ENCODE data around the gene CASZ1.

The CASZ1 gene

DNA sequence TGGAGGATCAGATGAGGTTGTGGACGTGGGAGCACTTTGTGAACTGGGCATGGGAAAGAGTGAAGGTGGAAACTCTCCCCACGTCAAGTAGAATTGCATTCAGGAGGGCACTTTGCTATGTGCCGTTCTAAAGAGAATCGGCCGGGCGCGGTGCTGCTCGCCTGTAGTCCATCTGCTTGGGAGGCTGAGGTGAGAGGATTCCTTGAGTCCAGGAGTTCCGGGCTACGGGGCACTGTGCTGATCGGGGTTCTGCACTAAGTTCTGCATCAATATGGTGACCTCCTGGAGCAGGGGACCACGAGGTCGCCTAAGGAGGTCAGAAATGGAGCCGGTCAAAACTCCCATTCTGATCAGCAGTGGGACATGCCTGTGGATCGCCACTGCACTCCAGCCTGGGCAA is 179.8 kb downstream of the CASZ1 start:
- DNase-seq, result no peak

- DNase-seq, result no peak
These were observed 180.3 kb downstream of the CASZ1 start for GRCh38 chr1:10615932-10616671.

GRCh38 chr1:10615332-10615731 is 181.1 kb downstream of the CASZ1 start:
- no peak for DNase-seq

DNA sequence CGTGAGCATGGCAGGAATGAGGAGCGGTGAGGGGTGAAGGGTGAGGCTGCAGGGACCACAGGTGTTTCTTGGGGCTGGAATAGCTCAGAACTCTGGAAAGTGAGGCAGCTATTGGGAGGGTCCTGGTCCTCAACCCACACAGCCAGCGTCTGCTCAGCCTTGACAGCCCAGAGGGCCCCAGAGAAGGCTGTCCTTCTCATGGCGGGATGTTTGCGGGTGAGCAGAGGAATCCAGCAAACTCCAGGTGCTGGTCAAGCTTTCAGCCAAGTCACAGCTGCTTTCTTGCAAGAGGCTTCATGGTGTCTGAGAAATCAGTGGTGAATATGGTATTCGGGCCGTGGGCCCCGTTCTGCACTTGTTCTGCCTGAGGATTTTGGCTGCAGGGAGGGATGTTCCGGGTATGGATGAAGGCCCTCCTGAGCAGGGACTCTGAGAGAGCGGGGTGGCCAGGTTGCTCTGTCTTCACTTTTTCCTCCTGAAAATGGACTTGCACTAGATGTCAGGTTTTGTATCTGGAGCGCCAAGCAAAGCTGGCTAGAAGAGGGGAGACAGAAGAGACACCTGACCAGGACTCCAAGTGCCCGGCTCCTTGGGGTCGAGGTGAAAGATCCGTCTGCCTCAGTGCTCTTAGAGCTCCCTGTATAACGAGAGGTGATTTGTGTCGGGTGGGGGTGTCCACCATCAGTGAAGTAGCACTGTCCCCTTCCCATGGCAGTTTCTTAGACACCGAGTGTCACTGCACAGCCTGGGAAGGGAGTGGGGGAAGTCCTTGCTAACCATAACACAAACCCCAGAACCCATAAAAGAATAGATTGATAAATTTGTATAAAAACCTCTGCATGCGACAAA is 181.8 kb downstream of the CASZ1 start:
- DNase-seq, result no peak

GRCh38 chr1:10613861-10614260 is 182.6 kb downstream of the CASZ1 start:
- no peak for DNase-seq

- DNase-seq, result no peak
These were observed 183.1 kb downstream of the CASZ1 start for GRCh38 chr1:10613340-10613739.

DNA sequence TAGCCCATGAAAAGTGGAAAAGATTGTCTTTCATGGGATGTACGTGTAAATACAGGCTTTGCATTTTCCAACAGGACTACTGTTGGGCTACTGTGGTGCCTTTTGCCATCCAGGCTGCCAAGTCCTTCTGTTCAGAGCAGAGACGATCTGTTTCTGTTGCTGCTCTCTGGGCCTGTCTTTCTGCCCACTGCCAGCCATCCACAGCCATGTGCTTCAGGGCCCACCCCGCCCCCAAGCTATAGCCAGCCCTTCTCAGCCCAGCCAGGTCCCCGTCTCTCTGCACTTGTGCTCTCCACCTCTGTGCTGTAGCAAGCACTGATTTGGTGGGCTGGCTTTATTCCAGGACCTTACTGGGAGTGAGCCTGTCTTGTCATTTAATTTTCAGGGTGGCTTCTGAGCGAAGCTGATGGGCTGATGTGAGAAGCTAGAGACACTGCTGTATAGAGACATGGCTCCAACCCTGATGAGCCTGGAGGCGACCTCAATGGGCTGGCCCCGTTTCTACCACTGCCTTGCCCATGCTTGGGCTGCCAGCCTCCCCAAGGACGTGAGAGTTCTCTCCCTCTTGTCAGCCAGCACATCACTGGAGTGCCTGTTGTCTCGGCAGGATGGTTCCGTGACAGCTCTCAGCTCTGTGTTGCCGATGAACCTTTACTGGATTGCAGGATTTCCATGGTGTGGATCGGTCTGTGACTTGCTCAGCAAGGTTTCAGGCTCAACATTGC is 183.8 kb downstream of the CASZ1 start:
- no peak for DNase-seq

DNA sequence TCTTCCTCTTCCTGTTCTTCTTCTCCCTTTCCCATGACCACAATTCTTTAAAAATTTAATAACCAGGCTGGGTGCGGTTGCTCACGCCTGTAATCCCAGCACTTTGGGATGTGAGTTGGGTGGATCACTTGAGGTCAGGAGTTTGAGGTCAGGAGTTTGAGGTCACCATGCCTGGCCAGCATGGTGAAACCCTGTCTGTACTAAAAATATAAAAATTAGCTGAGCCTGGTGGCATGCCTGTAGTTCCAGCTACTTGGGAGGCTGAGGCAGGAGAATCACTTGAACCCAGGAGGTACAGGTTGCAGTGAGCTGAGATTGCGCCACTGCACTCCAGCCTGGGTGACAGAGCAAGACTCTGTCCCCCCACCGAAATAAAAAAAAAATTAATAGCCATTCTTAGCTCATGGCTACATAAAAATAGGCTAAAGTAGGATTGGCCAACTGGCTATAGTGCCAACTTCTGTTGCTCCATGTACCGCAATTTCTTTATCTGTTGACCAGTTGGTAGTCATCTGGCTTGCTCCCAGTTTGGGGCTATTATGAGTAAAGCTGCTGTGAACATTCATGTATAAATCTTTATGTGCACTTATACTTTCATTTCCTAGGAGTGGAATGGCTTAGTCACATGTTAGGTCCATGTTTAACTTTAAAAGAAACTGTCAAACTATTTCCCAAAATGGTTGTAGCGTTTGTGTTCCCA is 185.4 kb downstream of the CASZ1 start:
- DNase-seq, result no peak

DNA sequence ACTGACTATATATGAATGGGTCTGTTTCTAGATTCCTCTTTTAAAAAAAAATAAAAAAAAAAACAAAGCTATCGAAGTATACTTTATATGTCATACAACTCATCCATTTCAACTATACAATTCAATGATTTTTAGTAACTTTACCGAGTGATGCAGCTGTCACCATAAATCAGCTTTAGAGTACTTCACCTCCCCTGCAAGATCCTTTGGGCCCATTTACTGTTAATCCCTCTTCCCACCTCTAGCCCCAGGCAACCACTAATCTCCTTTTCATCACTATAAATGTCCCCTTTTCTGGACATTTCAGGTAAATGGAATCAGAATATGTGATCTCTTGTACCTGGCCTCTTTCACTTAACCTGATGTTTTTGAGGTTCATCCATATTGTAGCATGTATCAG is 187.8 kb downstream of the CASZ1 start:
- DNase-seq, result no peak

DNA sequence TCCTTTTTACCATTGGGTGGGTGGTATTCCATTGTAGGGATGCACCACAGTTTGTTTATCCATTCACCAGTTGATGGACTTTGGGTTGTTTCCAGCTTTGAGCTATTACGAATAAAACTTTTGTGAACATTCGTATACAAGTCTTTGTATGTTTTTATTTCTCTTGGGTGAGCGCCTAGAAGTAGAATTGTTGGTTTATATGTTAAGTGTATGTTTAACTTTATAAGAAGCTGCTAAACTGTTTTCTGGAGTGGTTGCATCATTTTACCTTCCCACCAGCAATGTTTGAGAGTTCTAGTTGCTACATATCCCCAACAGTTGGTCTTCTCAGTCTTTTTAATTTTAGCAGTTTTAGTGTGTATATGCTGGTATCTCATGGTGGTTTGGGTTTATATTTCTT is 189.2 kb downstream of the CASZ1 start:
- DNase-seq, result no peak

DNA sequence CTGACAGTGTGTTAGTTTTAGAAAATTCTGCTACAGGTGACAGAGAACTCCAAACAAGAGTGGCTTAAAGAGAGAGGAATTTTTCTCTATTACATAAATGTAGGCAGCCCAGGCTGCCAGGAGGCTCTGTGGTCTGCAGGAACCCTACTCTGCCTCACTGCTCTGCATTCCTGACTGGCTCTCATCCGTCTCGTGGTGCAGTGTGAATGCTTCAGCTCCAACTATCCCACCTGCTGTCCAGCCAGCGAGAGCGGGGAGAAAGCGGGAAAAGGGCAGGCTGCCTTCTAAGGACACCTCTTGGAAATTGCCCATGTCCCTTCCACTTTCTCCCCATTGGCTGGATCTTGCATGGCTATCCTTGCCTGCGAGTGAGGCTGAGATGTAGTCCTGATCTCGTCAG is 190.4 kb downstream of the CASZ1 start:
- no peak for DNase-seq

- DNase-seq, result no peak
These were observed 191.5 kb downstream of the CASZ1 start for GRCh38 chr1:10604966-10605365.

DNA sequence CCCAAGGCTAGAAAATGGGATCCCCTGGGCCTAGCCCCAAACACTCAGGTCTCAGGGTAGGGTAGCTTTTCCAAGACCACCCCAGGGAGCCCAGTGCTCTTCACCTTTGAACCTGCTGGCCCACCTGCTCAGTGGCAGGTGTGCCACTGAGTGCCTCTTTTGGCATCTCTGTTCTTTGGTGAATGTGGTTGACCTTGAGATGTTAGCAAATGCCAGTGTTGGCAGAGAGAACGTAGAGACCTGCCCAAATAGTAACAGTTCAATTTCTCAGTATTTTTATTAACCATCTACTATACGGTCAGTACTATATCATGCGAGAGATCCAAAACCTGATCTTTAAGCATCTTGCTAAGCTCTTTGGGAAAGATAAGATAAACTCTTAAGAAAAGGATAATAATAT is 193.5 kb downstream of the CASZ1 start:
- DNase-seq, result no peak

DNA sequence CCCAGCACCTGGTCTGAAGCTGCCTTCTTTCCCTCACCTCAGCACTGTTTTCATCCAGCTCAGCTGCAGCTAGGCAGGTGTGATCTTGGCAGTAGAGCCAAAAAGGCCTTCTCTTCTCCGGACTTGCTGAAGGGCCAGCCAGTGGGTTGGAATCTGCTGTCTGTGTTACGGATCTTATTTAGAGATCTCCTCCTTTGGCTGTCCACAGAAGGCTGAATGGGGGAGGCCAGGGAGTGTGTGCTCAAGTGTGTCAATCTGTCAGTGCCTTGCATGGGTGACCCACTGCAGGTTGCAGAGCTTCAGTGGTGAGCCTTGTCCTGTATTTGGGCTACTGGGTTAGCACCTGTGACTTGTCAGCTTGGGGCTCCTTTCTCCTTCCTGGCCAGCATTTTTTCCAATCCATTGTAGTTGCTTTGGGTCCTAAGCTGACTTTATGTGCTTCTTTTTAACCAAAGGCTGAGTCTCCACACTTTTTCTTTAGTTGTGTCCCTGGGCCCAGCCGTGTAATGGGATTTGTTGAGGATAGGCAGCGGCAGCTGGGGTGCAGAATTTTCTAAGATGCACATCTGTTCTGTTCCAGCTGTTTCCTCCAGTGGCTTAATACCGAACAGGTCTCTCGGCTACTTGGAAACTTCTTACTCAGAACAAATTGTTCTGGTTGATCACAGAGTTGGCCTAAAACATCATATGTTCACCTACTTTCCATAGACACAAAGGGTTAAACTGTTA is 194.9 kb downstream of the CASZ1 start:
- DNase-seq, result no peak

GRCh38 chr1:10599194-10599861 is 197.1 kb downstream of the CASZ1 start:
- no peak for DNase-seq

DNA sequence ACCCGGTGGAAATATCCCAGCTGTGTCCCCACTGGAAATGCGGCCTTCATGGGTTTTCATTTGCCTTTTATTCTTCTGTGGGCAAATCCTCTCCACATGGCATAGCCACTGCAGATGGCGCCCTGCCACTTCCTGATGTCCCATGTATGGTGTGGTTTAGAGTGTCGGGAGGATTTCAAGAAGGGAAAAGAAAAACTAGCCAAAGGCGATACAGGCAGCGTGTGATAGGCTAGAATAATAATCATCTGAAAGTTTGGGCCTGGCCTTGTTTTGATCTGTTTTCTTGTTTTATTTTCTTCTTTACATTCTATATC is 198.1 kb downstream of the CASZ1 start:
- no peak for DNase-seq

- DNase-seq, result no peak
These were observed 198.7 kb downstream of the CASZ1 start for GRCh38 chr1:10597492-10598388.

GRCh38 chr1:10596780-10597179 is 199.7 kb downstream of the CASZ1 start:
- no peak for DNase-seq

DNA sequence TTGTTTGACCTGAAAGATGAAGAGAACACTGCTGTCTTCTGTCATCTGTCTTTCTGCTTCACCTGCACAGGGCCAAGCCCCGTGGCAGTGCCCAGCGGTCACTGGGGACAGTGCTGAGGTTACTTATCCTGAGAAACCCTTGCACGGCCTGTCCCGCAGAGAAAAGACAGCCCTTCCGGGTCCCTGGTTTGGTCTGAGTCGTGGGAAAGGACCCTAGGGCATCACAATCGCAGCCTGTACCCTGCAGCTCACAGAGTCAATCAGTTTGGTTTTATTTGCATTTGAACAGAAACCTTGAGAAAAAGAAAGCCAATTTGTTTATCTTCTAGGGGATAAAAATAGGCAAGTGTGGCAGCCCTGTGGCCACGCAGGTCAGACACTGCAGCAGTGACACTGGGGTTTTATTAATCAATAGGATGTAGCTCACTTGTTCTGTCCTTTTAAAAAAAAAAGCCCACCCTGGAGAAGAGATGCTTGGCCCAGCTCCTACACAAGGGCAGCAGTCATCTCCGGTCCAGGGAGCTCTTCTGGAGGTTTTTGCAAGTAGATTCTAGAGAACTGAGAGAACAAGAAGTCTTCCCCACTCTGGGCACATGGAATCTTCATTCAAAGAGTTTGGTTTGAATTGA is 201.7 kb downstream of the CASZ1 start:
- no peak for DNase-seq

DNA sequence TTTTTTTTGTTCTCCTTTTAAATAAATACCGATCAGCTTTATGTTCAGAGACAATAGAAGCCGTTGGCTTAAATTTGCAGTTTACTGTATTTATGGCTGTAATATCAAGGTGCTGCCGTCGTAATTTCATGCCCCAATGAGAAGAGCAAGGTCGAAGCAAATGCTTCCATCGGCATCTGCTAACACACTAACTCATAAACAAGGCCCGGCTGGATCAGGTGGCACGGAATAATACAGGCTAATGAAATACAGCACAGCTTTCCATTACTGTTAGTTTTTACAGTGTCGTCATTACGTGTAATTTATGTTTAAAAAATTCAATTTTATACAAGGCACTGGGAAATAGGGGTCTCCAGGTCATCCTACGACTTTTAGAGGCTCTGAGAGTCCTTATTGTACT is 202.7 kb downstream of the CASZ1 start:
- DNase-seq, result no peak

Data from NCI-H1417 treated with DMSO at 0.1 percent for 48 hours (cell line).